Stimulated activated CD4-positive, alpha-beta T cell treated with anti-CD3 and anti-CD28 coated beads, Interleukin-4, amount 100 ng/mL, for 4 hours (primary cell): ENCODE data around the gene MED31.

ENCODE experiments used
- DNase-seq, 2 experiments: peaks; one replicate each; pipeline ENCODE4 v3.0.0-alpha.2; 2020

Gene MED31

GRCh38 chr17:6654841-6655731, 3.7 kb upstream of the MED31 start:
- DNase-seq, result no peak

GRCh38 chr17:6651919-6652452, 581 bp upstream of the MED31 start:
- peak in 1 of 2 experiments; percentile 25 for DNase-seq

GRCh38 chr17:6648181-6648580, 3.2 kb downstream of the MED31 start:
- DNase-seq, result no peak

GRCh38 chr17:6643451-6644125, 7.8 kb downstream of the MED31 start:
- DNase-seq, result no peak

- no peak for DNase-seq
Measured at GRCh38 chr17:6642592-6642991, 8.8 kb downstream of the MED31 start.

GRCh38 chr17:6641247-6641863, 10.1 kb downstream of the MED31 start:
- no peak for DNase-seq

GRCh38 chr17:6640536-6641246, 10.7 kb downstream of the MED31 start, which contains the start of the genes KIAA0753 and TXNDC17:
KIAA0753 (minus strand) TSS chr17:6640711; CDS start chr17:6635103, 5,608 bp downstream.
TXNDC17 (plus strand) TSS chr17:6641060; CDS start chr17:6641083, 23 bp downstream.
- peak; percentile 87 to 90 for DNase-seq

- peak in 1 of 2 experiments; percentile 37 for DNase-seq
Measured at GRCh38 chr17:6639586-6640535, 11.5 kb downstream of the MED31 start.

GRCh38 chr17:6639014-6639585, 12.3 kb downstream of the MED31 start:
- DNase-seq, result peak in 1 of 2 experiments; percentile 20

GRCh38 chr17:6638046-6638908, 13.1 kb downstream of the MED31 start:
- no peak for DNase-seq

GRCh38 chr17:6637458-6637840, 14.0 kb downstream of the MED31 start:
- no peak for DNase-seq

GRCh38 chr17:6636616-6637457, 14.6 kb downstream of the MED31 start:
- DNase-seq, result no peak

GRCh38 chr17:6636105-6636504, 15.3 kb downstream of the MED31 start:
- no peak for DNase-seq

- no peak for DNase-seq
Measured at GRCh38 chr17:6633263-6633662, 18.1 kb downstream of the MED31 start.

- DNase-seq, result no peak
Measured at GRCh38 chr17:6632530-6632929, 18.9 kb downstream of the MED31 start.

GRCh38 chr17:6630390-6630789, 21.0 kb downstream of the MED31 start:
- DNase-seq, result no peak

- DNase-seq, result no peak
Measured at GRCh38 chr17:6627019-6627418, 24.4 kb downstream of the MED31 start.

GRCh38 chr17:6626616-6627015, 24.8 kb downstream of the MED31 start:
- DNase-seq, result no peak

GRCh38 chr17:6623941-6624340, 27.5 kb downstream of the MED31 start:
- DNase-seq, result no peak
